GM21786 (cell line): Measurements from ENCODE around the gene TREH.

Experiments used
- ATAC-seq: cut with Tn5 transposase; IDR thresholded peaks from one replicate; pipeline ENCODE4 v1.9.1; 2021; ENCODE audit not compliant: unreplicated experiment

The TREH gene

DNA sequence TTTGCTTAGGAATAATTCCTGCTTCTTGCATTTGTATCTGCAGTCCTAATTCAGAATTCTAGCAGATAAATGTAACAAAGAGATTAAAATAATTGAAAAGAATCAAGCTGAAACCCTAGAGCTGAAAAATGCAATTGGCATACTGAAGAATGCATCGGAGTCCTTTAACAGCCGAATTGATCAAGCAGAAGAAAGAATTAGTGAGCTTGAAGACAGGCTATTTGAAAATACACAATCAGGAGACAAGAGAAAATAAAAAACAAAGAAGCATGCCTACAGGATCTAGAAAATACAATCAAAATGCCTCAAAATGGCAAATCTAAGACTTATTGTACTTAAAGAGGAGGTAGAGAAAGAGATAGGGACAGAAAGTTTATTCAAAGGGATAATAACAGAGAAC is 8.2 kb downstream of the TREH start:
- ATAC-seq, result no peak

DNA sequence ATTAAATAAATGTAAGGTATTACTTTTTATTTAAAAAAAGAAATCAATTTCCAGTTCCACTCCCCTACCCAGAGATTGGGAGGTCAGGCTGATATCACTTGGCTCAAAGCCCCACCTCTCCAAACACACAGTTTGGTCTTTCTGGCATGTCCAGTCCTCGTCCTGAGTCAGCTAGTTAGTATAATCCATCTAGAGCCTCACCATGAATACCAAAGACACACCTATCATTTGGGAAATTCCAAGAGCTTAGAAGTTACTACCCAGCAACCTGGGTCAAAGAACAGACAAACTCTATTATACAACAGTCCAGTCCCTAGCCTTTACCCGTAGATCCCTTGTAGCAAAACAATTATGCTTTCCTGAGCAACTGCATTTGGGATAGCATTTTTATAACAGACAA is 9.4 kb downstream of the TREH start:
- no peak for ATAC-seq

- no peak for ATAC-seq
Observed at GRCh38 chr11:118666371-118666770, 13.1 kb downstream of the TREH start.

GRCh38 chr11:118663902-118664301 is 15.5 kb downstream of the TREH start:
- no peak for ATAC-seq

- no peak for ATAC-seq
Observed at GRCh38 chr11:118663381-118663780, 16.1 kb downstream of the TREH start.

GRCh38 chr11:118662401-118663271 is 16.8 kb downstream of the TREH start:
- ATAC-seq, result no peak

DNA sequence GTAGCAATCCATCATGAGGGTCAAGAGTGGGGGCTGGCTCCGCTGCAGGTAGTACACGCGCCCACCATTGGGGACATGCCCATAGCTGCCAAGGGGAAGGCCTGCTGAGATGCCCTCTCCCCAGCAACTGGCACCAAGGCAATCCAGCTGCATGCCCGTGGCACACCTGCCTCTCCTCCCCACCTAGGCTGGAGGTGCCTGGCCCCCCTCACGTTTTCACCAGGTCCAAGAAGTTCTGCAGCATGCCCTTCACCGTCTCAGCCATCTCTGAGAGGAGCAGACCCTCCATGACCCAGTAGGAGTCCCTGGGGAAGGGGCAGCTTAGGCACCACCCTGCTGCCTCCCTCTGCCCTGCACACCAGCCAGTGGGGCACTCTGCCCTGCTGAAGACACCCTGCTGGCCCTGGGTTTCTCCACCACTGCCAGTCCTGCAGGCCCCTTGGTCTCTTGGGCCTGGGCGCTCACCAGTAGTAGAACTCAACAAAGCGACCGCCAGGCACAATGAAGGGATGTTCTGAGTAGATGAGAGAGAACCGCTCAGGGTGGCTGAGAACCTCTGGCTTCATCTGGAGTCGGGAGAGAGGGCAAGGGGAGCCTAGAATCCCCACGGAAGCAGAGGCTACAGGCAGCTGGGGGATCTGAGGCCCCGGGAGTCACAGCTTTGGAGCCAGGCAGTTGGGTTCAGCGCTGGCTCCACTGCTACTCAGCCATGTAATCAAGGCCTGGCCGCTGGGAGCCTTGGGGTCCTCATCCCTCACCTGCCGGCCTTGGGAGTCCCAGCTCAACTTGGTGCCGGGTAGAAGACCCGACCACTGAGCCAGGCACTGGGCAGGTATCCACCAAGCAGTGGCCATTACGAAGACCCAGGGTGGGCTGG is 17.8 kb downstream of the TREH start:
- ATAC-seq, result no peak

DNA sequence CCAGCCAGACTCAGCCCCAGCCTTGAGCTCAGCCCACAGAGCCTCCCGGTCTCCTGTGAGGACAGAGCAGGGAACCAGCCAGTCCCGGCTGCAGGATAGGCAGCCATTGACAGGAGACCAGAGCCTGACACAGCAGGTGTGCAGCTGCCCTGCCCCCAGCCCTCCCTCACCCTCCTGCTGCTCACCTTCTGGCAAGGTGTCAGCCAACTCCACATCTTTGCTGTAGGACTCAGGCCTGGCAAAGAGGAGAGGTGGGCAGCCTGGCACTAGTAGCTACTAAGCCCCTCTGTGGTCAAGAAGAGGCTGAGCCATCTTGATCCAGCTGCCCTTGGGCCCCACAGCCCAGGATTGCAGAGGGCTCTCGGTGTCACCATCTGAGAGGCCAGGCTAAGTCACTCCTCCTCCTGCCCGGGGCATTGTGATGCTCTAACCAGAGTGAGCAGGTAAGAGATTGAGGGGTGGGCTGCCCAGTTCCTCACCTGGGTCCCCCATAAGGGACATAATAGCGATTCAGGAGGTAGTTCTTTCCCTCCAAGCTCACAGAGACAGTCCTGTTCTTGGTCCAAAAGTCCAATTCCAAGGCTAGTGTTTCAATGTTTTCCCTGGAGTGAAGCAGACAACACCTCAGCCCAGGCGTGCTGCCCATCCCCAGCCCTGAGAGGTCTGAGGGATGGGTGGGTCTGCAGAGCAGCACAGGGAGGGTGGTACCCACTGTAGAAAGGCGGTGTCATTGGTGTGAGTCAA is 18.6 kb downstream of the TREH start:
- no peak for ATAC-seq

- ATAC-seq, result no peak
Observed at GRCh38 chr11:118659953-118660680, 19.3 kb downstream of the TREH start.

DNA sequence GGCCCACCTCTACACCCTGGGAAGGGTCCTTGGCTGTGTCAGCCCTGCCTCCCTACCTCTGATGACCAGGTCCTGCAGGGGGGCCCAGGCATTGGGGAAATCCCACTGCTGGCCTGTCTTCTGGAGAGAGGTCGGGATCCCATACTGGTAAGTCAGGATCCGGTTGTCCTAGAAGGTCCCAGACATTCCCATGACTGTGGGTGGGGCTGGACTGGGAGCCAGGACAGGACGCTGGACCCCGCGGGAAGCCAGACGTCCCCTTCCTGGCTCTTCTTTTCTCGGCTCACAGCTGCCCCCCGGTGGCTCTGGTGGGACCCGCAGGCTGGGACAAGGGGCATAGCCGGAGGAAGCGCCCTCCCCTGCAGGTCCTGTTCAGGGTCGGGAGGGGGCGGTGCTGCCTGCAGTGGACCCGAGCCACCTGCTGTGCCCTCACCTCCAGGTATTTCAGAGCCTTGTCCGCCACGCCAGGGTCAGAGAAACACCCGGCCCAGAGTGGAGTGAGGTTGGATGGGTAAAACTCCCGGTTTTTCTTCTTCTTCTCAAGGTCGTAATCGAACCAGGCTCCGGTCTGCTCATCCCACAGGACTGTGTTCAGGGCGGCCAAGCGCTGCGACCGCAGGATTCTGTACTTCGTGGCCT is 20.0 kb downstream of the TREH start:
- peak; percentile 77 for ATAC-seq

DNA sequence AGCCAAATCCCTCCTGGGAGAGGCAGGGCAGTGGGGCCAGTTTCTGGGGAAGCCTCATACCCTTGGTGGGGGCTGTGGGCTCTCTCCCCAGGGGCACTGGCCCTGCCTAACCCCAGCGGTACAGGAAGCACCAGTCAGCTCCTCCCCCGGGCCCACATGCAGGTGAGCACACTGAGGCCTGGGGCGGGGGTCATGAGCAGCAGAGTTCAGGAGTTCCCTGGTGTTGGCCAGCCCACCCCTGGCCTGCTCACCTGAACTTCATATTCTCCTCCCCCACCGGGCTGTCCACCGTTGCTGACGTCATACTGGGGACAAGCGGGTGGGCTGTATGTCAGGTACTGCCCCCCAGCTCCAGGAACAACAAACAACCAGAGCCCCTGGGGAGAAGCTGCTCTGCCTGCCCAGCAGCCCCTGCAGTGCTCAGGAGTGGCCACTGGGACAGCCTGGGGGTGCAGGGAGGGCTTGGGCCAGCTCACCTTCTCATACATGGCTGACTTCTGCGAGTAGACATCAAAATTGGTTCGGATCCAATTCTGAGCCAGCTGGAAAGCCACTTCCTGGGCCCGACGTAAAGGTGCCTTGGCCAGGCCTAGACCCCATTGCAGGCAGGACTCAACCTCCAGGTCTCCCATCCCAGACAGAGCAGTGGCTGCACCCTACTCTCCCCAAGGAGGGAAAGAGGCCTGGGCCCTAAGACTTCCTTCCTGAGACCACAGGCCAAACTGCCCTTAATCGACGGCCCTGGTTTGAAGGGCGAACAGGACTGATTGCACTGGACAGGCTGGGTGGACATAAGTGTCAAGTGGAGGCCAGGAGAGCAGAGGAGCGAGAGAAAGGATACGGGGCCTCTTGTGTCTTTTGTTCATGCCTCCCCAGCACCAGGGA is 20.8 kb downstream of the TREH start:
- no peak for ATAC-seq

DNA sequence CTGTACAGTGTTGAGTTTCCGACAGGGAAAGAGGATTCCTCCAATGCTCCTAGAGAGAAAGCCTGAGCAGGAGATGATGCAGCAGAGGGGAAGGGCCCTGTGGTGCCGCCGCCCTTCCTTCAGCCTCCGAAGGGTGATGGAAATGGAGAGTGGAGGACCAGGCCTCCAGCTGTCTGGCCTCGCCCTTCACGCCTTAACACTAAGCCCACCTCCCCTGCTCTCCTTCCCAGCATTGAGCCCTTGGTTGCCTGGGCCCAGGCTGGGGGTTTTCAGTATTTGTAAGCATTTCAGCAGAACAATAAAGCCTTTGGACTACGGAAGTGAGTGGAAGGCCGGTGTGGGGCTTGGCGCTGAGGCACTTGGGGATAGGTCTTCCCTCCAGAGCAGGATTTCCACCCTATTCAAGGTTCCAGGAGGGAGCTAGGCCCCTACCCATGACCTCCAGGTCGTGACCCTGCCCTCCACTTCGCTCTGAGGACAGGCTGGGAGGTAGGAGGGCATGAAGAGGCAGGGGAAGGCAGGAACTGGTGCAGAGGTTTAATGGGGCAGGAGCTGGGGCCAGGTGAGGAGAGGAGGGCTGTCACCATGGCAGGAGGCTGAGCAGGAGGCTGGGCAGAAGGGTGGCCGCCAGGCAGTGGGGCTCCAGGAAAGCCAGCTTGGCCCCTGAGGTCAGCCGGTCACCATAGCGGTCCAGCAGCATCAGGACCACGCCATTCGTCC is 21.6 kb downstream of the TREH start:
- no peak for ATAC-seq

DNA sequence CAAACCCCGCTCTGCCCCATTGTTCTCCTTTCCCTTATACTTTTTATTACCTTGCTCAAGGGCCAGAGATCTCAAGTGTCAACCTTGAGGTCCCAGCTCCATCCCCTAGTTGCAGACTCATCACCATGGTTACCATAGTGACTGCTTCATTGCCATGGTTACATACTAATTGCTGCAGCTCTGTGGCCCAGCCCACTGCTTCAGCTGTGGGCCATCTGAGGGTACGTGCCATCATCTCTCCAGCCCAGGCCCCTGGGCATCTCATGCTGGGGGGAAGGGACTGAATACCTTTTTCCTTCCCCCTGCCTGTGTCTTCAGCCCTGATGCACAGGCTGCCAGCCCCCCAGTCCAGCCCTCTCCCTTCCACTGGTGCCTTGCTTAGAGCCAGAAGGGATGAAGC is 22.2 kb downstream of the TREH start:
- ATAC-seq, result no peak

GRCh38 chr11:118656563-118657165 is 22.8 kb downstream of the TREH start:
- ATAC-seq, result no peak

GRCh38 chr11:118655486-118656190 is 23.8 kb downstream of the TREH start:
- no peak for ATAC-seq

- no peak for ATAC-seq
Observed at GRCh38 chr11:118653684-118654390, 25.6 kb downstream of the TREH start.

- no peak for ATAC-seq
Observed at GRCh38 chr11:118652681-118653181, 26.7 kb downstream of the TREH start.
